ENCODE data around the gene ZNF281. TPM values are rescaled to one million over a fixed set of nuclear protein-coding genes. Genes with fewer than 3 reads are reported as not detected.

ZNF281 gene
- total RNA-seq, 1 donor = 67.5 TPM

DNA sequence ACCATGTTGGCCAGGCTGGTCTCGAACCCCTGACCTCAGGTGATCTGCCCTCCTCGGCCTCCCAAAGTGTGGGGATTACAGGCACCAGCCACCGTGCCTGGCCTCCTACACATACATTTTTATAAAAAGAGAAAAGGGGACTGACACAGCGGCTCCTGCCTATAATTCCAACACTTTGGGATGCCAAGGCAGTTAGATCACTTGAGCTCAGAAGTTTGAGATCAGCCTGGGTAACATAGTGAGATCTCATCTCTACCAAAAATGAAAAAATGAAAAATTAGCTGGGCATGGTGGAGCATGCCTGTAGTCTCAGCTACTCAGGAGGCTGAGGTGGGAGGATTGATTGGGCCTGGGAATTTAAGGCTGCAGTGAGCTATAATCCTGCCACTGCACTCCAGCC, 23.4 kb downstream of the ZNF281 start:
- H3K4me3 ChIP-seq (ENCODE audit: low read length) = no peak overlapping the region
- no peaks in the 10 kb centered on the region for H3K27me3 ChIP-seq (ENCODE audit: insufficient read depth, low read length)
- H3K9me3 ChIP-seq (ENCODE audit: low read depth, low read length) = no peaks in the 10 kb centered on the region
- H3K4me1 ChIP-seq (ENCODE audit: insufficient read depth, low read length) = no peaks in the 10 kb centered on the region

DNA sequence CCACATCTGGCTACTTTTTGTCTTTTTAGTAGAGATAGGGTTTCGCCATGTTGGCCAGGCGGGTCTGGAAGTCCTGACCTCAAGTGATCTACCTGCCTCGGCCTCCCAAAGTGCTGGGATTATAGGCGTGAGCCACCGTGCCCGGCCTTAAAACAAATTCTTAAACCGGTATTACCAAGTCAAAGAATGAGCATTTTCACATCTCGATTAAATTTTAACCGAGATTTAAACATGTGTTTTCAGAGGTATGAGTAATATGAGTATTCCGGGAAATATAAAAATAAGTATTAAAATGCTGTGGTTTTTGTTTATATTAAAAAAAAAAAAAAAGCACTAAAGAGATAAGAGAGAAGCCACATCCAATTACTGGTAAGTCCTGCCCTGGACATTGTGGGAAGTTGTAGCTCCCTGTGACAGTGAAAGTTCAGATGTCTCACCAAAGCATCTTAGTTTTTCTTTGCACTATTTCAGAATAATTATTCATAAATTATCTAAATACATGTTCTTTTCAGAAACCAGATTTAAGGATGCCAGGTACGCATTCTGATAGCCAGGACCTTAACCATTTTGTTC, 24.9 kb downstream of the ZNF281 start:
- Histone ChIP-seq H3K4me3 (ENCODE audit: low read length) (no peak overlapping the region), H3K9me3 (ENCODE audit: low read depth, low read length) (no peaks in the 10 kb centered on the region), H3K4me1 (ENCODE audit: insufficient read depth, low read length) (no peaks in the 10 kb centered on the region), H3K27me3 (ENCODE audit: insufficient read depth, low read length) (no peaks in the 10 kb centered on the region)

DNA sequence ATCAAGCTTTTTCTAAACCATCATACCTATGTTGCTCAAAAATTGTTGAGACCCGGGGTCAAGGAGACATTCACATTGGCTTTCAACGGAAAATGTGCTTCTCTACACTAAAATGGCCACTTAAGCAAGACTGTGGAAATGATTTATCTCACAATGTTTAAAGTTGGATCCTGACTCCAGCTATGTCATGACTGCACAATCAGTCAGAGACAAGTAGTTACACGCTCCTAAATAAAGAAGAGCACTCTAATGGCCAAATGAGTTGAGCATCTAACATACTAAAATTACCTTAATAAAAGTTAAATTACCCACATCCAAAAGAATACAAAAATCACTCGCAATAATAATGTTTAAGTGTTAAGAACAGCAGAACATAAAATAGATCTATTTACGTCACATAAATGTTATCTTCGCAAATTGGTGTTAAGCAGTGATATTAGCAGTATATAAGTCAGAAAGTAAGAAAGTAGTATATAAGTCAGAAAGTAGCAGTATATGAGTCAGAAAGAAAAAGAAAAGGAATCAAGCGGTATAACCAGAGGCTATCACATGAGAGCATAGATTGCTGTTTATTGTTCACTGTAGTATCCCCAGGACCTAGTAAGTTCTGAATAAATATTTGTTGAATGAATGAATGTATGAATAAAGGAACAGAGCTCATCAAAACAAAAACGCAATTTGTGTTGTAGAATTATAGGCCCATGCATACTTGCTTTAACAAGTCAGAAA, 28.4 kb downstream of the ZNF281 start:
- Histone ChIP-seq H3K27me3 (ENCODE audit: insufficient read depth, low read length) (no peaks in the 10 kb centered on the region), H3K4me3 (ENCODE audit: low read length) (no peak overlapping the region), H3K9me3 (ENCODE audit: low read depth, low read length) (no peaks in the 10 kb centered on the region), H3K4me1 (ENCODE audit: insufficient read depth, low read length) (no peaks in the 10 kb centered on the region)

DNA sequence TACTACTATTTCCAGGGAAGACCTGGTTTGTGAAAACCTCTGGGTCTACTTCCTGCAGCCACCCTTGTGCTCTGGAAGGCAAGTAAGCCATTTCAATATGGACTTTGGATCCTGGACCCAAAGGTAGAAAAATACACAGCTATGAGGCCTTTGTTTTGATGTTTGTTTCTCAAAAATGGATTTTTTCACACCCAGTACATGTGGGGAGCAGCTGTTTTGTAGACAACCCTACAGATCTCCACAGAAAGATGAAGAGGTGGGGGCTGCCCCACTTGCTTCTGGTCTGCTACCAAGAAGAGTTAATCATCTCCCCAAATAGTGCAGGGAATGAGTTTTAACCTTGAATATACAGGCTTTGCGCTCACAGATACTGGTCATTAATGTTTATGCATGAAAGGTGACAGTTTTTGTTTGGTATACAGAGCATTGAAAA, 29.2 kb downstream of the ZNF281 start:
- Histone ChIP-seq H3K4me1 (ENCODE audit: insufficient read depth, low read length) (no peaks in the 10 kb centered on the region), H3K4me3 (ENCODE audit: low read length) (no peak overlapping the region), H3K9me3 (ENCODE audit: low read depth, low read length) (no peaks in the 10 kb centered on the region), H3K27me3 (ENCODE audit: insufficient read depth, low read length) (no peaks in the 10 kb centered on the region)

DNA sequence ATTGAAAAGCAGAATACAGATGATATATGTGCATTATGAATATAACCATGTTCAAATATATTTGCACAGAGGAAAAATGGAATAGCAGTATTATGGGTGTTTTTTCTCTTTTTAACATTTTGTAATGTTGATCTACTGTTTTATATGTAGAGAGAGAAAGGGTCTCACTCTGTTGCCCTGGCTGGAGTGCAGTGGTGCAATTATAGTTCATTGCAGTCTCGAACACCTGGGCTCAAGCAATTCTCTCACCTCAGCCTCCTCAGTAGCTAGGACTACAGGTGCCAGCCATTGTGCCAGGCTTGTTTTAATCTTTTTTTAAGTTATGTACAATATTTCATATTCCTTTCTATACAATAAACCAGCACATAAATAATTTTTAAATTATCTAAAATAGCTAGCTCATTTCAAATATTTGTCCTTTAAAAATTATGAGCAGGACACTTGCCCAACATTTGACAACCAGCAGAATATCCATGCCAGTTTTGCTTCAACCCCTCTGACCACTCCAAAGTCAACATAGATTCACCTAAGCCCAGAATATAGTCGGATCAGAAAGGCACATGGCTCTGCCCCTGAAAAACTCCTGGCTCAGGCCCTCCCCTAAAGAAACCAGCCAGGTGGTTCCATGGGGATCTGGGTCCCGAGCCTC, 29.8 kb downstream of the ZNF281 start:
- no peaks in the 10 kb centered on the region for H3K4me1 ChIP-seq (ENCODE audit: insufficient read depth, low read length)
- no peaks in the 10 kb centered on the region for H3K27me3 ChIP-seq (ENCODE audit: insufficient read depth, low read length)
- H3K9me3 ChIP-seq (ENCODE audit: low read depth, low read length) = no peaks in the 10 kb centered on the region
- H3K4me3 ChIP-seq (ENCODE audit: low read length) = no peak overlapping the region

DNA sequence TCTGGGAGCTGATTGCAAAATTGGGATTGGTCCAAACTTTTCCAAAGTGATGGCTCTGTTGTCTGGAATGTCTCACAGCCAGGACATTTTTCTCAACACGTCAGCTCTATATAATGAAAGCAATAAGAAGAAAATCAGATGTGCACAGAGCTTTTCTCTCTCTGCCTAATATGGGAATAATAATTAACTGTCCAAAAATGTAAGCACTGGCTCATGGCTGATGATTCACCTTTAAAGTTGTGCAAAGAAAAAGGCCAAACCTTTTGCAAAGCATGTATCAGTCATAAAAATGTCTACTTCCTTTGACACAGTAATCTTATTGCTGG, 30.4 kb downstream of the ZNF281 start:
- no peaks in the 10 kb centered on the region for H3K27me3 ChIP-seq (ENCODE audit: insufficient read depth, low read length)
- H3K9me3 ChIP-seq (ENCODE audit: low read depth, low read length) = no peaks in the 10 kb centered on the region
- H3K4me1 ChIP-seq (ENCODE audit: insufficient read depth, low read length) = no peaks in the 10 kb centered on the region
- no peak overlapping the region for H3K4me3 ChIP-seq (ENCODE audit: low read length)

DNA sequence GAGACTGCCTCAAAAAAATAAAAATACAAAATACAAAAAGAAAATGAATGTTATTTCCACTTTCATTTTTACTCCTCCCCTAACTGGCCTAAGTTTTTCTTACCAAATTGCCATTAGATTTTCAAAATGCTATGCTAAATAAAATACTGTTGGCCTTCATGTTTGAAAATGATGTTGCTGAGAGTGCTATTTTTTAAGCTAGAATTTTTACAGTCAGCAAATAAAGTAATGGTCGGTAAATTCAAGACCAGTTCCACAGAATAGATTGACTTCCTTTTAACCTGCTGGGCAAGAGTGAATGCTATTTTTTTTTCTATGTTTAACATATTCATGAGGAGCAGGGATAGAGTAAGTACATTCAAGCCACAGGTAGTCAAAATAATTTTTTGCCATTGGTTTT, 31.7 kb downstream of the ZNF281 start:
- H3K4me3 ChIP-seq (ENCODE audit: low read length) = no peak overlapping the region
- no peaks in the 10 kb centered on the region for H3K27me3 ChIP-seq (ENCODE audit: insufficient read depth, low read length)
- no peaks in the 10 kb centered on the region for H3K9me3 ChIP-seq (ENCODE audit: low read depth, low read length)
- no peaks in the 10 kb centered on the region for H3K4me1 ChIP-seq (ENCODE audit: insufficient read depth, low read length)

DNA sequence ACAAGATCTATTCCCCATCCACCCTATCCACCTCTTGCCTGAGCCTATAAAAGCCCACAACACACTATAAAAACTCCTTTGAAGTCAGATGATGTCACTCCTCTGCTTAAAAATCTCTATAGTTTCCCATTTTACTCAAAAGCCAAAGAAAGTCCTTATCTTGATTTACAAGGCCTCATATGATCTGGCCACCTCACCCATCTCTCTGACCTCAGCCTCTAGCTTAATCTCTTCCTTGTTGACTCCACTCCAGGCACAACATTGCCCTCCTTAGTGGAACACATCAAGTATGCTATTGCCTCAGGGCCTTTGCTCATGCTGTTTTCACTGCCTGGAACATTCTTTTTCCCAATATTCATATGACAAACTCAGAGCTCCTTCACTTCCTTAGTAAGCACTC, 33.3 kb downstream of the ZNF281 start:
- H3K9me3 ChIP-seq (ENCODE audit: low read depth, low read length) = no peaks in the 10 kb centered on the region
- H3K27me3 ChIP-seq (ENCODE audit: insufficient read depth, low read length) = no peaks in the 10 kb centered on the region
- H3K4me1 ChIP-seq (ENCODE audit: insufficient read depth, low read length) = no peaks in the 10 kb centered on the region
- H3K4me3 ChIP-seq (ENCODE audit: low read length) = no peak overlapping the region

DNA sequence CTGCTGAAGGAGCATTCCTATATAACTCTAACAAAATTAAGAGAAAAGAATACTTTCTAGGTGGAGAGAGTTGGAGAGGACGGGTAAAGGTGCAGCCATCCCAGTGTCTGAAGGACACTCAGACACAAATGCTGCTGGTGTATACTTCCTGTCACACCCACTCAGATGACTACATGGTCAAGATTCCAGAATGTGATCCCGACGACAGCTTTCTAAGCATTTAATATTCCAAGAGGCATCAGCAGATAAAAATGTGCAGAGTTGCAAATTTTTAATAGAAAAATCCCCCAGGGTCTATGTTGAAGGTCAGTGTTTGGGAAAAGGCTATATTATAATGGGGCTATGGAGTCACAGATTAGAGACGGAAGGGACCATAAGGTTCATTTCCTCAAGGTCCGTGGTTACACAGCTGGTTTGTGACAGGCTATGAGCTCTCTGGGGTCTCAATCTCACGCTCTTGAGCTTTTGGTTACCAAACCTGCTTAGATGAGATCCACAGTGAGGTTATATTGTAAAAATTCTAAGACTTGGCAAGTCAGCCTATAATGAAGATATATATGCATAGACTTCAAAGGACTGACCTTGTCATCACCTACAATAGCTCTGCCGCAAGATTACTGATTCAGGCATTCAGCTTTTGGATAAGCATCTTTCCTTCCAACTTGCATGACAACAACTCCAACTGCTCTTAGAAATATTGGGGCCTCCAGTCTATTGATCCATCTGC, 35.1 kb downstream of the ZNF281 start:
- H3K27me3 ChIP-seq (ENCODE audit: insufficient read depth, low read length) = no peaks in the 10 kb centered on the region
- no peak overlapping the region for H3K4me3 ChIP-seq (ENCODE audit: low read length)
- H3K4me1 ChIP-seq (ENCODE audit: insufficient read depth, low read length) = no peaks in the 10 kb centered on the region
- no peaks in the 10 kb centered on the region for H3K9me3 ChIP-seq (ENCODE audit: low read depth, low read length)

DNA sequence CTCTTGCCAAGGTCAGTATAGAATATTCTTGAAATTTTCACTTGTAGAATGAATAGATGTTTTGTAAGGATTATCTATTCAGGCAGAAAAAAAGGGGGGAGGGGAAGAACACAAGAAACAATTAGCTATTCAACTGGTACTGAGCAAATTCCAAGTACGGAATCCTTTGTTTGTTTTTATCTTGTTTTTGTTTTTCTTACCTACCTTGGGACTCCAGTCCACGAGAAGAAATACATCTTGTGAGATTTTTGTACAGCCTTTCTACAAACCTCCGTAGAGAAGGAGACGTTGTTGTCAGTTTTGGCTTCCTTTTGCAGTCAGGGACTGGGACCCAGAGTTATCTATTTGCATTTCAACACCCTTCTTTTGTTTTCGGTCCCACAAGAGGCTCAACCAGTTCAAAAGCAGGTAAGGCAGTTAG, 36.0 kb downstream of the ZNF281 start:
- Histone ChIP-seq H3K4me1 (ENCODE audit: insufficient read depth, low read length) (peaks cover 5% of the 10 kb centered on the region), H3K9me3 (ENCODE audit: low read depth, low read length) (no peaks in the 10 kb centered on the region), H3K4me3 (ENCODE audit: low read length) (no peak overlapping the region), H3K27me3 (ENCODE audit: insufficient read depth, low read length) (no peaks in the 10 kb centered on the region)

DNA sequence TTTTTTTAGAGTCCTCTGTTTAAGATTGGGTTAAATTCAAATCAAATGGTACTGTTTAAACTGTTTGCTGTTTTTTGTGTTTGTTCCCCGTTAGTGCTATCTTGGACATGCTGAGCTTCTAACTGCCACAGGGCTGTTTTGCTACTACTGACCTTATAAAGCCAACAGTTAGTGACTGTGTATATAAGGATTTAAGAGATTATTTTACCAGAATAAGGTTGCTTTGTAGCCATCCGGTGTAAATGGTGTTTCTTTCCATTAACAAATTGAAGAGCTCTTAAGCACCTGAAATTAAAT, 37.0 kb downstream of the ZNF281 start:
- H3K9me3 ChIP-seq (ENCODE audit: low read depth, low read length) = no peaks in the 10 kb centered on the region
- H3K4me3 ChIP-seq (ENCODE audit: low read length) = no peak overlapping the region
- H3K27me3 ChIP-seq (ENCODE audit: insufficient read depth, low read length) = no peaks in the 10 kb centered on the region
- peaks cover 15% of the 10 kb centered on the region for H3K4me1 ChIP-seq (ENCODE audit: insufficient read depth, low read length)

DNA sequence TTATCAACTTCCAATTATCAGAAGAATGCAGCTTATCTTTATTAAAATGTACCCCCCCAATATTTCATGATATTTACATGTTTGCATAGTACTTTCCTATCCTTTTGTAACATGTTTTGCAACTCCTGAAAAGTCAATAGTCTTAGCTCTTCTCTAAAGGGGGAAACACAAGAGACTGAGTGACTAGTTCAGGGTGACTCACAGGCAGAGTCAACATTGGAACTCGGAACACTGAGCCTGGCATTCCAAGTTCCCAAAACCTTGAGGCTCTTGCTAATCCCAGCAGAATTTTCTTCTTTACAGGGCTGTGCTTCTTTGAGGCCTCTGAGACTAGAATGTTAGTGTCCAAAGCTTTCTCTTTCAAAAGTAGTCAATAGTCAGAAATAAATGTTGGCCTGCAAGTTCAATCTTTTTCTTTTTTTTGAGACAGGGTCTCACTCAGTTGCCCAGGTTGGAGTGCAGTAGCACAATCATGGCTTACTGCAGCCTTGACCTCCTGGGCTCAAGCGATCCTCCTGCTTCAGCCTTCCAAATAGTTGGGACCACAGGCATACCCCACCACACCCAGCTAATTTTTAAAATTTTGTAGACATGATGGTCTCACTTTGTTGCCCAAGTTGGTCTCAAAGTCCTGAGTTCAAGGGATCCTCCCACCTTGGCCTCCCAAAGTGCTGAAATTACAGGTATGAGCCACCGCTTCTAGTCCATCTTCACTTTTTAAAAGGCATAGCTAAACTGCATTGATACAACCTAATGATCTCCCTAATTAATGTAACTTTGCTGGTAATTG, 37.5 kb downstream of the ZNF281 start:
- Histone ChIP-seq H3K9me3 (ENCODE audit: low read depth, low read length) (no peaks in the 10 kb centered on the region), H3K27me3 (ENCODE audit: insufficient read depth, low read length) (no peaks in the 10 kb centered on the region), H3K4me1 (ENCODE audit: insufficient read depth, low read length) (peaks cover 20% of the 10 kb centered on the region), H3K4me3 (ENCODE audit: low read length) (no peak overlapping the region)

DNA sequence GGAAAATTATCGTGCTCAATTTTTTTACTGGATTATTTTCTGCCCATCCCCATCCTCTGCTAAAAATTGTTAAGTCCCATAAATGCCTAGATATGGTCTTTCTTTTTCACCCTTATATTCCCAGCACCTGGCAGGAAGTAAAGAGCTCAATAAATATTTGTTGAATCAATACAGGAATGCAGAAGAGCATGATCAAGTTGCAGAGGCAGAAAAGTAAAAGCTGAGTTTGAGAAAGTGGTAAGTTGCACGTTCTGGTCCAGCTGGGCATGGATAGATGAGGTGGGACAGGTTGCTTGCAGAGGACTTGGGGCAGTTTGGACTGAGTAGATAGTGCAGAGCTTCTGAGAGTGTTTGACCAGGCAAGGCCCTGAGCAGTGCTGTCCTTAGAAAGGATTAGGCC, 40.1 kb downstream of the ZNF281 start:
- no peaks in the 10 kb centered on the region for H3K27me3 ChIP-seq (ENCODE audit: insufficient read depth, low read length)
- H3K9me3 ChIP-seq (ENCODE audit: low read depth, low read length) = no peaks in the 10 kb centered on the region
- peaks cover 43% of the 10 kb centered on the region for H3K4me1 ChIP-seq (ENCODE audit: insufficient read depth, low read length)
- no peak overlapping the region for H3K4me3 ChIP-seq (ENCODE audit: low read length)

DNA sequence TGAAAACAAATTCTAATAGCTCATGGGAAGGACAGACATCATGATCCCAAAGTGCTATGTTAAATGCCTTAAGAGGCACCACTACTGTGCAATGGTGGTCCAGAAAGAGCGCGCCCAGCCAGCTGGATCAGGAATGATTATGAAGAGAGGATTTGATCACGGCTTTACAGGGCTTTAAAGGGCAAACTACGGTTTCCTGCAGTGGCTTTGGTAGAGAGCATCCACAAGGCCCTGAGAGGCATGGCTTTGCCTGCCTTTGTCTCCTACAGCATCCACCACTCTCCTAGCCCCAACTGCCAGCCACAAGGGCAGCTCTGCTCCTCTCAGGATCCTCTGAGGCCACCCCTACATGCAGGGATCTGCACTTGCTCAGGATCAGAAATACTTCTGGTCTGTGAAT, 40.7 kb downstream of the ZNF281 start:
- Histone ChIP-seq H3K4me1 (ENCODE audit: insufficient read depth, low read length) (peaks cover 49% of the 10 kb centered on the region), H3K27me3 (ENCODE audit: insufficient read depth, low read length) (no peaks in the 10 kb centered on the region), H3K9me3 (ENCODE audit: low read depth, low read length) (no peaks in the 10 kb centered on the region), H3K4me3 (ENCODE audit: low read length) (no peak overlapping the region)

DNA sequence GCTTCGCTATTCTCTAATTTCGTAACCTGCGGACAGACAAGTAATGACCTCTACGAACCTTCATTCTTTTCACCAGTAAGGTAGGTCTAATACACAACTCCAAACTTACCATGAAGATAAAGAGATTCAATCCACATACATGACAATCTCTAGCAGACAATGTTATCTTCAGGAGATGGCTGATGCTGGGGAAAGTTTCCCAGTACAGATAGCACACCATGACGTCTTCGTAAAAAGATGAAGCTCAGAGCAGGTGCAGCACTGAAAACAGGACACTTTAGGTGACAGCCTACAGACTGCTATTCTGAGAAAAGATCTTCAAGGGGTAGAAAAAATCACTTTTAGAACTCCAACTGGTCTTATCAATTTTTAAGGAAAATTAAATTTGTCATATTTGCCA, 41.3 kb downstream of the ZNF281 start:
- Histone ChIP-seq H3K4me1 (ENCODE audit: insufficient read depth, low read length) (peaks cover 51% of the 10 kb centered on the region), H3K27me3 (ENCODE audit: insufficient read depth, low read length) (no peaks in the 10 kb centered on the region), H3K4me3 (ENCODE audit: low read length) (no peak overlapping the region), H3K9me3 (ENCODE audit: low read depth, low read length) (no peaks in the 10 kb centered on the region)
